Adrenal gland (tissue), 5 donors: Measurements from ENCODE around the gene CDK6.

ENCODE experiments used
- CTCF ChIP-seq, 6 experiments: fragments of 450-650 bp in 4 of 6; fragments of 200-600 bp in 2 of 6; sonication (generic) in 1 of 6; IDR thresholded peaks; 1 replicate in 5 of 6; 2 replicates in 1 of 6; pipeline versions ENCODE4 v1.5.1 to v1.8.0; 2016 to 2021; ENCODE audit warnings: antibody characterized with exemption in 6 of 6, mild to moderate bottlenecking in 2 of 6, moderate library complexity in 1 of 6
- POLR2A ChIP-seq, 2 donors: fragments of 450-650 bp; IDR thresholded peaks; one replicate each; pipeline ENCODE4 v1.6.1; 2017; ENCODE audit warnings: antibody characterized with exemption in 2 of 2, mild to moderate bottlenecking in 2 of 2, moderate library complexity in 1 of 2
- donor health status: DM: no; HTN: no; CAD: no.

- TF ChIP-seq CTCF (IDR thresholded peaks at IDR 0.05) = no peak
- no peak for TF ChIP-seq POLR2A (IDR thresholded peaks at IDR 0.05)
Observed at GRCh38 chr7:92714767-92715166, 121.6 kb downstream of the CDK6 start.
